GM18858 (cell line): ENCODE measurements around the gene TBC1D9B.
"Not testable (repeated sequence)": the region's sequence is repeated elsewhere in the genome, so short reads cannot be mapped to it uniquely, and the experiment has no call there.

Experiments used
- ATAC-seq: cut with Tn5 transposase; IDR thresholded peaks from one replicate; pipeline ENCODE4 v1.9.1; 2021; ENCODE audit not compliant: unreplicated experiment

The TBC1D9B gene

DNA sequence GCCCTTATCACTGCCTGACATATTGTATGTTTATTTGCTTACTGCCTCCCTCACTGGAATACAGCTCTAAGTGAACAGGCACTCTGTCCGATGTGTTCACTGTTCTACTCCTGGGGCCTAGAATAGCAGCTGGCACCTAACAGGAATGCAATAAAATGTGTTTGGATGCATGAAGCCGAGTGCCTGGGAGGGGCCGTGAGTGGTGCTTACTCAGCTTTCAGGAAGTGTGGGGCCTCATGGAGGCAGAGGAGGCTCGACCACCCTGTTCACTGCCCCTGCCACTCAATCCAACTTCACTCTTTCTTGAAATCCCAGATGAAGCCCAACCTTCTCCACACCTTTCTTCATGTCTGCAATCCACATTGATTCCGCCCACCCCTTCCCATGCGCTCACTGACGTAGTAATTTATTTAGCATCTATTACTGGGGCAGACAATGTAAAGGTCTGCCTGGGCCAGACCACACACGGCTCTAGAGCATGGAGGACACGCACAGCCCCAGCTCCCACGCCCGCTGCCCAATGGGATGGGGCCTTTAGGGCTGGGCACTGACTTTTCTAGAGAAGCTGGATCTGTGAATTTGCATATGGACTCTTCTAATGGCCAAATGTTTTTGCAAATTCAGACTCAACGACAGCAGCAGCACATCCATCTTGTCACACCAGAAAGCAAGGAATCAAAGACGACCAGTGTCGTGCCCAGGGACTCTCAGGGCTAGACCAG lies 21.3 kb downstream of the TBC1D9B start:
- ATAC-seq = no peak

DNA sequence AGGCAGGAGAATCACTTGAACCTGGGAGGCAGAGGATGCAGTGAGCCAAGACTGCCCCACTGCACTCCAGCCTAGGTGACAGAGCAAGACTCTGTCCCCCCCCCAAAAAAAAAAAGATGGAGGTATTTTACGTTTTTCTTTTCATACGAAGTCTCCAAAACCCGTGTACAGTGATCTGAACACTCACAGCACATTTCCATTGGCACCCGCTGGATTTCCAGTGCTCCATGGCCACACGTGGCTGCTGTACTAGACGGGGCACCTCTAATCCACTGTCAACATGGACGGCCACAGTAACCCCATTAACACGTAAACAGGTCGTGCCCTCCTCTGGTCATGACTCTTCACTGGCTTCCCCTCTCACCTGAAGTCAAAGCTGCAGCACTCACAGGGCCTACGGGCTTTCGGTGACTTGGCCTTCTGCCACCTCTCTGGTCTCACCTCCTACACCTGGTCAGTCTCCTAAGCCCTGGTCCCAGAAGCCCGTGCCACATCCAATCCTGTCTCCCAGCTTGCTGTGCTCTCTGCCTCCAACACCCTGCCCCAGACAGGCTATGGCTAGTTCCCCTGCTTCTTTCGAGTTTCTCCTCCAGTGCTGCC lies 22.1 kb downstream of the TBC1D9B start:
- no peak for ATAC-seq

DNA sequence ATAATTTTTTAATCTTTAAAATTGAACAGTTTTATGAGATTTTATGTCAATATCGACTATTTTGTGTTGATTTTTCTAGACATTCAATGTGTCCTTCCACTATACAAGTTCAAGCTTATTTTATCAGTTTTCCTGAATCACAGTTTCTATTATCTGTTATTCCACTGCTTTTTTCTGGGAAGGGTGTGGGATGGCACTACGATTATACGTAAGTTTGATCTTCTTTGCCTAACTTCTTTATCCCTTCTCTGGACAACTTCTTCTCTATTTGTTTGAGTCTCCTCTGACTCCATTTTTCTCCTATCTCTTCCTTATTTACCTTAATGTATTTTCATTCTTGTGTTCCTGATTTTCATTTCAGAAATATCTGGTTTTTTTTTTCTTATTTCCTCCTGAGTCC lies 24.5 kb downstream of the TBC1D9B start:
- no peak for ATAC-seq

DNA sequence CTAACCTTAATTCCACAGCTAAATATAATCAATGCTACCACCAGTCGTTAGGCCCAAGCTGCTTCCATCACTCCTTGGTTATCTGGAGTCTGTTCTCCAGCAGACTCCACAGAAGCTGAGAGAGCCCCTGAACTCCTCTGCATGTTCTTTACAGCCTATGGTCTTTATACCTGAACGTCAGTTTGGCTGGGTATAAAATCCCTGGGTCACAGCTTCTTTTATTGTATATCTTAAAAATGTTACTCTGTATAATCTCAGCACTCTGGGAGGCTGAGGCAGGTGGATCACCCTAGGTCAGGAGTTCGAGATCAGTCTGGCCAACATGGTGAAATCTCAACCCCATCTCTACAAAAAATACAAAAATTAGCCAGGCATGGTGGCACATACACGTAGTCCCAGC lies 25.4 kb downstream of the TBC1D9B start:
- no peak for ATAC-seq

DNA sequence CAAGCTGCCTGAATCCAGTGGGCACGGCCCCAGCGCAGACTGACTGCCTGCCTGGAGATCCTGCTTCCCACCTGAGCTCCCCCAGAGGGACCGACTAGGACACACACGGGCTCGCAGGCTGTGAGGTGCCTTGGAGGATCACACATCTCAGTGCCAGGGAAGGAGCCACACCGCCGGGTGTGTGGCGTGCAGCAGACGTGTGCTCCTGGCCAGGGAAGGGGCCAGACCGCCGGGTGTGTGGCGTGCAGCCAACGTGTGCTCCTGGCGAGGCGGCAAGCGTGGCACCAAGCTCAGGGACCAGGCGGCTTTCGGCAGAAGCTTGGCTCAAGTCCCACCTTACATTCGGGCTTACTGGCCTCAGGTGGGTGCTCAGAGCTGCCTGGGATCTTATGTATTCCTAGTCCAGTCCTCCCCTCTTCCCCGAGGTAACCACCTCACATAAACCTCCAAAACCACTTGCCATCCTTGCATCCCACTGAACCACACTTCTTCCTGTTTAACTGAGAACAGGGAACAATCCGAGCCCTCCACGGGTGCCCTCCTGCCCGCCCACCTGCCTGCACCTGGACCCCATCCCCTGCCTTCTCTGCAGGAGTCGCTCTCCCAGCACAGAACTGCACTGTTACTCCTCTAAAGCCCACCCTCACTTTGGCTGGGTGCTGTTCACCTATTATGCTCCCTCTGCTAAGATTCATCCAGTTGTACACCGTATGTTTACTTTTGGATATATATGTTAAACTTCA lies 26.7 kb downstream of the TBC1D9B start:
- ATAC-seq = no peak

DNA sequence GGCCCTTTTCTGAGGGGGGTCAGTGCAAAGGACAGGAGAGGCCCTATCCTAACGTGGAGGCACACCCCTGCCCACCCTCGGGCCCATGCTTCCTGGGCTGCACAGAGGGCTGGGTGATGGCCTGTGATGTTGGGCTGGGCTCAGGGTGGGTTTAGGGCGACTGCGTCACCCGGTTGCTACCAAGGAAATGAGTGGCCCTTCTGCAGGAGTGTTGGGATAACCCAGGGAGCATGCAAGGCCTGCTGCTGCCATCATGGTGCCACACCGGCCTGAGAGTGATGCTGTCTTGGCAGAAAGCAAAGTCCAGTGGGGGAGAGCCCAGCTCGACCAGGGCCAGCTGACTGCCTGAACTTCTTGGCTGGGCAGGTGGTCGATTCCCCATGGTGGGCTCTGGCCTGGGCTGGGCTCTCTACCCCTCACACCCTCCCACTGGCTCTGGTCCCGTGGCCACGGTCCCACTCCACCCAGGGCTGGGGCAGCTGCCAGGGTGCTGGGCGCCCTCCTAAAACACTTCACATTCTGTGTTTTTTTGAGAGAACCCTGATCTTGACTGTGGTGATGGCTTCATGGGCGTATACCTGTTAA lies 27.5 kb downstream of the TBC1D9B start:
- ATAC-seq = no peak

DNA sequence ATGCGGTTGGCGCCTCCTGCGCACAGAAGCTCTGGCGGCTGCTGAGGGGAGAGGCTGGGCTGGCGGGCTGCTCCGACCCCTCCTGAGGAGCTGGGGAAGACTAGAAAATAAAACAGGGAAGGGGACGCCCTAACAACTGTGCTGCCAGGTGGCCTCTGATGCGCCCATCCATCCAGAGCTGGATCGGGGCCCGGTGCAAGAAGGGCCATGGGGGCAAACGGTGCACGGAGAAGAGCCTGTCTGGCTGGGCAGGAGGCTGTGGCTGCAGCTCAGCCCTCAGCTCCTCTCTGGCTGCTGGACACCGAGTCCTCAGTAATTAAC lies 28.0 kb downstream of the TBC1D9B start:
- ATAC-seq = no peak

DNA sequence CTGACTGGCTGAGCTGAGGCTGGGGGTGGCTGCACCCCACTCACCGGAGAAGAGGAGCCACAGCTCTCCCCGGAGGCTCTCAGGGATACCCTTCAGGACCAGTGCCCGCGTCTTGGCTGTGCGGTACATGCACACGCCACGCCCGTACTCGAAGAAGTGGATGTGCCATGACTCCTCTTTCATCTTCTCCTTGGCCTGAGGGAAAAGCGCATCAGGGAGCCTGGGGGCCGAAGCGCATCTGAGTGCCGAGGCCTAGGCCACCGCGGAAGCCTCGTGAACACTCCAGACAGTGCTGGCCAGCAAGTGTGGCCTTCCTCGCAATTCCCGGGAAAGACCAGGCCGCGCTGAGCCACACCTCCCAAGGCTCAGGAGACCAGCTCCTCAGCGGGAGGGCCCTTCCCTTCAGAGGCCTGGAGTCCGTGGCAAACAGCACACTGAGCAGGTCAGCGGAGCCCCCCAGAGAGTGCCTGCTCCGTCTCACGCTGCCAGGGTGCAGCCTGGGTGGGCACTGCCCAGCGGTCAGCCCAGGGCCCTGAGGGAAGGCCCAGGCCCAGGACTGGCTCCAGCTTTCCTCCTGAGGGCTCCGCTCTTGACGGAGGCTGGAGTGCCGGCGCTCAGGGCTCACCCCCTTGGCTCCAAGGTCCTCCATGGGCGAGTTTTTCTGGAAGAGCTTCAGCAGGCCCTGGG lies 28.6 kb downstream of the TBC1D9B start:
- no peak for ATAC-seq

DNA sequence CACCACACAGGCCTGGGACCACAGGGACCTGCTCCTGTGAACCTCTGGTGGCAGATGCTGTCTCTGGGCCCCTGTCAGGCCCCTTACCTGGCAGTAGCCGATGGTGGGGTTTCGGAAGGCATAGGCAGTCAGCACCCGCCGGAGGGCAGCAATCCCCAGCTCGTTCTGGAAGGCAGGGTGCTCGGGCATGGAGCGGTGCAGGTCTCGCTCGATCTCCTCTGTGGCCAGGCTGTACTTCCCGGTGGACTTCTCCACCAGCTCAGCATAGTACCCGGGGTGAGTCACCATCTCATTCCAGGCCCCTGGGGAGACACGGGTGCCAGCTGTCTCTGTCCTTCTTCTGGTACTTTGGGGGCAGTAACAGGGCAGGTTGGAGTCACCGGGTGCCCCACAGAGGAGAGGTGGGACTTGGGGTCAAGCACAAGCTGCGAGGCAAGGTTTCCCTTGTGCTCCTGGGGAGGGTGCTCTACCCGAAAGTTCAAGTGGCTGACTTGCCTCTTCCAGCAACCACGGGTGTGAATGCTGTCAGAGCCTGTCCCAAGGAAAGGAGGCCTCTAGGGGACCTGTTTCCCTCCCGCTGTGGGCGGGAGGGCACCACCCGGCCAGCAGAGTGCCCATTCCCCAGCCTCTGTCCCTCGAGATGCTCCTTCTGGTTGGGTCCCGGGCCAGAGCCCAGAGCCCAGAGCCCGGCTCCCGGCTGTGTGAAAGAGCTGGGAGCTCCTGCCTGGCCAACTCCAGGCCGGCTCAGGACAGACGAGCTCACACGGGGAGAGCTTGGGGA lies 29.3 kb downstream of the TBC1D9B start:
- ATAC-seq = no peak

DNA sequence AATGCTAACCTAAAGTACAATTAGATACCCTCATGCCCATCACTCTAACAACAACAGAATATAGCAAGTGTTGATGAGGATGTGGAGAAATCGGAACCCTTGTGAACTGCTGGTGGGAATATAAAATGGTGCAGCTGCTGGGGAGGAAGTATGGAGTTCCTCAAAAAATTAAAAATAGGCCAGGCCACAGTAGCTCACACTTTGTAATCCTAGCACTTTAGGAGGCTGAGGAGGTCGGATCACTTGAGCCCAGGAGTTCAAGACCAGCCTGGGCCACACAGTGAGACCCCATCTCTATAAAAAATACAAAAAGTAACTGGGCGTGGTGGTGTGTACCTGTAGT lies 31.1 kb downstream of the TBC1D9B start:
- ATAC-seq = no peak

DNA sequence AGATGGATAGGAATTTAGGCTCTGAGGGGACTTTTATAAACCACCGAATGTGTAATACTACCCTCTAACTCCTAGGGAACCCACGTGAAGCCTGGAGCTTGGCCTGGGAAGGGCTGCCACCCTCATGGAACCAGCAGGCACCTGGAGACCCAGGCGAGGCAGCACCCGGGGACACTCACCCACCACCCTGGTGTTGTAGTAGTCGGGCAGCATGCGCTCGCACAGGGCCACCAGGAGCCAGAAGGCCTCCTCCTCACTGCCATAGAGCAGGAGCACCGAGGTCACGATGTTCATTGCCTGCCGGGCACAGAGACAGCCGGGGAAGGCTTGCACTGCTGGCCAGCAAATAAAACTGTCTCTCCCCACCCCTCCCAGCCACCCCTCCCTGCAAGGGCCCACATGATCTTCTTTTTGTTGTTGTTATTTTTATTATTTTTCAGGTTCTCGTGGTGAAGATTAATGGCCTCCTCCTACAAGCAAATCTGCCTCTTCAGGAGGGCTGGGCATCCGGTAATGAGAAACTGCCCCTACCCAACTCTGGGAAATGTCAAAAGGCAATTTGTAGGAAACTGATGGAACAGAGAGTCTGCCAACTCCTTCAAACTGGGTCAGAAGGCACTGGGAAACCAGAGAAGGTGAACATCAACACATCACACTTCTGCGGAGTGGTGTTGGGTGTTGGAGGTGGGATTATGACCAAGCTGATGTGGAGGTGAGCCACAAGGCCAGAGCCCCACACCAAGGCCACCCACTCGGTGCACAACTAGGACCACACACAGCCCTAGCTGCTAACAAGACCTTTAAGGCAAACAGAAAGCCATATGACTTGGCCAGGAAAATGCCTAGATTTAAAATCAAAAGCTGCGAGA lies 31.7 kb downstream of the TBC1D9B start:
- ATAC-seq = no peak

DNA sequence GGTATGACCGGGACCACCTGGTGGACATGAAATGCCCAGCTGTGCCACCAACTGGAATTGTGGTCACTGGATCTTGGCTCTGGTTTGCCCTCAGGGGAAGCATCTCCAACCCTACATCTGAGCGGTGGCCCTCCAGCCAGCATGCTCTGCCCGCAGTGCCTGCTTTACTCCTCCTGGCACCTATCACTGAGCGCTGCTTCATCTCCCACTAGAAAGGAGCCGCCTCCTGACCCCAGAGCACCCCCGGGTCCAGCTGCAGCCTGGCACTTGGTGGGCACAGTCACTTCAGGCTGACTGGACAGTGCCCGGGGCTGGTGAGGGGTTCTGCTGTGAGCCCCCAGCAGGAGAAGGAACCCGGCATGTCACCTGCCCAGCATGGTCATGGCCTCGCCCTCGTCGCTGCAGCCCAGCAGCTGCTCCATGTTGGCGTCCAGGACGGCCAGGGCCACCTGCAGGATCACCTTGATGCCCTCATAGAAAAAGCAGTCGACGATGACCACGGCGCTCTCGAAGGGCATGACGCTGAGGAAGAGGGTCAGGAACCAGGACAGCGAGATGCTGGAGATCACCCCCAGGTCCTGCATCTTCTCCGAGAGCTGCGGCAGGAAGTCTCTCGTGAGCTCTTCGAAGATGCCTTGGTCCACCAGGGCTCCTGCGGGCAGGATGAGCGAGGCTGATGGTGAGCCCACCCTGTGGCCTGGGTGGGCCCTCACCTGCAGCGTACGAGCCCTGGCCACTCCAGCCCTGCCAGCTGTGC lies 33.0 kb downstream of the TBC1D9B start:
- ATAC-seq = no peak

DNA sequence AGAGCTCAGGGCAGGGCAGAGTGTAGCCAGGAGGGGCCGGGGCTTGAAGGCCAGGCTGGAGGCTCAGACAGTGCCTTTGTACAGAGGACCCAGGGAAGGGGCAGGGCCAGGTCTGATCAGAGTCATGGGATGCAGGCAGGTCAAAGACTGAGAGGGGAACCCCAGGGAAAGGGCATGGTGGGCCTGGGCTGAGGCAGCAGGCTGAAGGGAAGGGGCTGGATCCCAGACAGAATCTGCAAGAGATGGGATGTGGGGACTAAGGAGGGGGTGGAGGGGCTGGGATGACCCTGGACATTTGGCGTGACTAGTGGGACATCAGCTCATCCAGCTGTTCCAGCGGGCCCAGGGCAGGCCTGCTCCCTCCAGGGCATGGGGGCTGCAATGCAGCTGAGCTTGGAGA lies 33.6 kb downstream of the TBC1D9B start:
- ATAC-seq = no peak

DNA sequence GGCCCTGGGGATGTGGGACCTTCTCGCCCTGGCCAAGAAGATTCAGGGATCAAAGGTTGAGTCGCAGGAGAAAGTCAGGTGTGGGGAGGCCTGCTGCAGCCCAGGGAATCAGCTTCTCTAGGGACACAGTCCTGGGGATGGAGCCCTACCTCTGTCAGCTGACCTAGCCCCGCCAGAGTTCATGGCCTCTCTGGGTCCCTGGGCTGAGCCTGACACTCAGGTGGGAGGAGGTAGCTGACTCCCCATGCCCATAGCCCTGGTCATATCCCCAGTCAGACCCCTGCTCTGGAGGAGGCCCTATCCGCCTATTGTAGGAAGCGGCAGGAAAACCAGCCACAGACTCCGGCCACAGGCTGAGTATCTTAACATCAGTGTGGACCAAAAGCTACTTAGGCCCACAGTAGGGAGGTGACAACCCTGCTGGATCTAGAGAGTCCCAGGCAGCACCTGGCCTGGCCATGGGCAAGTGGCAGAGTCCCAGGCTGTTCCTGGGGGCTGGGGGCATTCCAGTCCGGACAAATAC lies 34.0 kb downstream of the TBC1D9B start:
- no peak for ATAC-seq

DNA sequence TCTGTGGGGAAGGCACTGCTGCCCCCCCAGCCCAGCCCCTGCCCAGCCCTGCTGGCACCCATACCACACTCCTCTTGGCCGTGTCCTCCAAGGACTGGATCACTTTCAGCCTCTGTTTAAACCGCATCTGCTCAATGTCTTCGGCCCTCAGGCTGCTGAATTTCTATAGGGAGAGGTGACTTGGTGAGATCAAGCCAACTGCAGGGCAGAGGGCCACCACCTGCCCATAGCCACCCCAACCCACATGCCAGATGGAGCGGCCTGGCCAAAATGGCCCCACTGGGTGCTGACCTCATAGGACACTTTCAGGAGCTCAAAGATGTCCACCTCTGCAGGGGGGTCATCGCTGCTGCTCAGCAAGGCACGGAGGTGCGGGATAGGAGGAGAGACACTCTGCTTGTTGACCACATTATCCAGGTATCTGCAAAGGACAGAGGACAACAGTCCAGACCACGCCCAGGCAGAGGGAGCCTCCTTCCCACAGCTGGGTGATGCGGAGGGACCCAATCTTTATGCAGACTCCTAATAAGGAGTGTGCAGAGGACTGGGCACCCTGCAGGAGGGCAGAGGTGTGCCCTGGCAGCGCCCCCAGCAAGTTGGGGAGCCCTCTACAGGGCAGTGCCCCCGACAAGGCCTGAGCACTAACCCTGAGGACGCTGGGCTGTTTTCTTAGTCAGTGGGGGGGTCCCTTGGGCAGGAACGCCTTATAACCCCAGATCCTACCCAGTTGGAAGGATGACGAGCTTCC lies 34.7 kb downstream of the TBC1D9B start:
- ATAC-seq = no peak

DNA sequence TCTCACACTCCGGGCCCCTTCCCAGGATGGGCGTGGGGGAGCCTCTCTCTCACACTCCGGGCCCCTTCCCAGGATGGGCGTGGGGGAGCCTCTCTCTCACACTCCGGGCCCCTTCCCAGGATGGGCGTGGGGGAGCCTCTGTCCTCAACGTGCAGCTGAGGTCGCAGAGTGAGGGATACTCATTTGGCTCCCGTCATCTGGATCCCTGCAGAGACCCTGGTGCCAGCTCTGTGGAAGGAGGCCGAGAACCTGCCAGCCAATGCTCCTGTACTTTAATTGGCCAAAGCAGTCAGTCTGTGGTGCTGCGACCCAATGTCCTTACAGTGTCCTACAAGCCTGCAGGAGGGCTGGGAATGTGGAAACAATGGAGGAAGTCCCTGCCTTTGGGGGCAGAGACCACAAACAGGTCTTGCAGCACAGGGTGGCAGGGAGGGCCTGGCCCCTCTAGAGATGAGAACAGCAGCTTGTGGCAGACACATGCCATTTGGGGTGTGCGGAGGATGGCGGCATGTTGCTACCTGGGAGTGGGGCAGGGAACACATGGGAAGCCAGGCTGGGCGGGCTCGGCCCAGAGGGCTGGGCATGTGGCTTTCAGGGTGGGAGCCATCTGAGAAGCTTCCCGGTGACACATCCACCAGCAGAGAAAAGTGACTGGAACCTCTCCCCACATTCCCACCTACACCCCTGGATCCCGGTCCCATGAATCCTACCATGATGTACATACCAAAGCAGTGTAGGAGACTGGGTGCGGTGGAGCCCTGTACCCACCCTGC lies 35.5 kb downstream of the TBC1D9B start:
- ATAC-seq = no peak

DNA sequence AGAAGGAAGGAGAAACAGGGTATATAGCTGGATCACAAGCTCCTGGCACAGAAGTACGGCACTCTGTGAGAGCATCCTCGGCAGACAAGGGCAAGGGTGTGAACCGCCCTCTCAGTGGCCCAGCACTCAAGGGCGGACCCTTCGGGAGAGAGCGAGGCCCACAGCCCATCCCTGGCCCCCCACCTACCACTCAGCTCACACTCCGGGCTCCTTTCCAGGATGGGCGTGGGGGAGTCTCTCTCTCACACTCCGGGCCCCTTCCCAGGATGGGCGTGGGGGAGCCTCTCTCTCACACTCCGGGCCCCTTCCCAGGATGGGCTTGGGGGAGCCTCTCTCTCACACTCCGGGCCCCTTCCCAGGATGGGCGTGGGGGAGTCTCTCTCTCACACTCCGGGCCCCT lies 36.2 kb downstream of the TBC1D9B start:
- not testable (repeated sequence) for ATAC-seq
